ENCODE data around the gene PRDM10. TPM values are rescaled to one million over a fixed set of nuclear protein-coding genes. Genes with fewer than 3 reads are reported as not detected.

Gene PRDM10, protein sequence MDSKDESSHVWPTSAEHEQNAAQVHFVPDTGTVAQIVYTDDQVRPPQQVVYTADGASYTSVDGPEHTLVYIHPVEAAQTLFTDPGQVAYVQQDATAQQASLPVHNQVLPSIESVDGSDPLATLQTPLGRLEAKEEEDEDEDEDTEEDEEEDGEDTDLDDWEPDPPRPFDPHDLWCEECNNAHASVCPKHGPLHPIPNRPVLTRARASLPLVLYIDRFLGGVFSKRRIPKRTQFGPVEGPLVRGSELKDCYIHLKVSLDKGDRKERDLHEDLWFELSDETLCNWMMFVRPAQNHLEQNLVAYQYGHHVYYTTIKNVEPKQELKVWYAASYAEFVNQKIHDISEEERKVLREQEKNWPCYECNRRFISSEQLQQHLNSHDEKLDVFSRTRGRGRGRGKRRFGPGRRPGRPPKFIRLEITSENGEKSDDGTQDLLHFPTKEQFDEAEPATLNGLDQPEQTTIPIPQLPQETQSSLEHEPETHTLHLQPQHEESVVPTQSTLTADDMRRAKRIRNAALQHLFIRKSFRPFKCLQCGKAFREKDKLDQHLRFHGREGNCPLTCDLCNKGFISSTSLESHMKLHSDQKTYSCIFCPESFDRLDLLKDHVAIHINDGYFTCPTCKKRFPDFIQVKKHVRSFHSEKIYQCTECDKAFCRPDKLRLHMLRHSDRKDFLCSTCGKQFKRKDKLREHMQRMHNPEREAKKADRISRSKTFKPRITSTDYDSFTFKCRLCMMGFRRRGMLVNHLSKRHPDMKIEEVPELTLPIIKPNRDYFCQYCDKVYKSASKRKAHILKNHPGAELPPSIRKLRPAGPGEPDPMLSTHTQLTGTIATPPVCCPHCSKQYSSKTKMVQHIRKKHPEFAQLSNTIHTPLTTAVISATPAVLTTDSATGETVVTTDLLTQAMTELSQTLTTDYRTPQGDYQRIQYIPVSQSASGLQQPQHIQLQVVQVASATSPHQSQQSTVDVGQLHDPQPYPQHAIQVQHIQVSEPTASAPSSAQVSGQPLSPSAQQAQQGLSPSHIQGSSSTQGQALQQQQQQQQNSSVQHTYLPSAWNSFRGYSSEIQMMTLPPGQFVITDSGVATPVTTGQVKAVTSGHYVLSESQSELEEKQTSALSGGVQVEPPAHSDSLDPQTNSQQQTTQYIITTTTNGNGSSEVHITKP
- total RNA-seq (2022; extraction: Qiagen RNA extraction; ENCODE audit: low read depth): 1.6 to 2.6 TPM (median 2.2 TPM) in 5 replicates

DNA sequence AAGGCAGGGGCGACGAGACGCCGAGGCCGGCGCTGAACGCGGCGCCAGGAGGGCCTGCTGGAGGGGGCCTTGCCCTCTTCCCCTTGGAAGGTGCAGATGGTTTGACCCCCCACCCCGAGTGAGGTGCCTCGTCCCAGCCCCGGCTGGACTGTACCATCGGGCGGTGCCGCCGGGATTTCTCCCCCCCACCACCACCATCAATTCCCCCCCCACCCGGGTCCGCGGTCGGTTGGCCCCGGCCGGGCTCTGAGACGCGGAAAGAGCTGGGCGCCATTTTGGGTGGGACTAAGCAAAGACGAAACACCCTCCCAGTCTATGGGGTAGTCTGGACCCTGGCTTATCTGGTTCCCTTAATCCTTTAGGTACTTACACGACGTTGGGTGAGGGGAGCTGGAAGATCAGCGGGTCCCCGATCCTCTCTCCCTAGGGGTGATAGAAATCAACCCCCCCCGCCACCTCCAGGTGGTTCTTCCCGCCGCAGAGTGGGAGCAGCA is at the start of gene PRDM10:
TSS of gene PRDM10 (minus strand) at position 484 of the 494 bp plus-strand sequence. CDS start 41,871 bp downstream, outside the sequence.

DNA sequence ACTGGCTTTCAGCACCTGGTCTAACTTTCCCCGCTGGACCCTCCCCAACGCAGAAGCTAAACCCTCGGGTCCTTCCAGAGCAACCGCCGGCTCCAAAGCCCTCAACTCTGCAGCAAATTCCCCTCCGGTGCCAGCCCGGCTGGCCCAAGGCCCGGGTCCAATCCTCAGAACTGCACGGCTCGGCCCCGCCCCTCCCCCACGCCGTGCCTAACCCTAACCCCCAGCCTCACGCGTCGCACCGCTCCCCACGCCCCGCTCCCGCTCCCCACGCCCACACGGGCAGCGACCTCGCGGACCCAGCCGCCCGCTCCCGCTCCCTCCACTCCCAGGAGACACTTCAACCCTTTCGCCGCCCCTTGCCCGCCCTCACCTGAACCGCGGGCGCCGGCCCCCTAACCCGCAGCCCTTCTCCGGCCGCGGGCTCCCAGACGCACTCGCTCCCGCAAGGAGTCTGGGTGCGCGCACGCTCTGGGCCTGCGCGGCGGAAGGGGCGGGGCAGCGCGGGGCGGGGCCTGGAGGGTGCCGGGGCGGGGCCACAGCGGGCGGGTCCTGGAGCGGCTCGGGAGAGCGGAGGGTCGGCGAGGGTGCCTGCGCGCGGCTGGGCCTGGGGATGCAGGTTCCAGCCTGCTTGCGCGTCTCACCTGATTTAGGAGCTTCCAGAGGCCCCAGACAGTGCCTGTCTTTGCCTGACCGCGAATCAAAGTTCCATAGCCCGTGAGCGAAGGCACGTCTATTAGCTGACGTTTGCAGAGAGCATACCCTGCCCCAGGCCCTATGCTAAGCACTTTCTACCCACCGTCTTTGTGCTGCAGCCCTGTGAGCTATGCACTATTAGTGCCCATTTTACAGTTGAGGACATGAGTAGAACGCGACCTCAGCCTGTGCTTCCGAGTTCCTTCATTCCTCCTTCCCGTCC is 107.3 kb downstream of the PRDM10 start, which contains the start of gene NFRKB:
TSS of gene NFRKB (minus strand) at position 453 of the 916 bp plus-strand sequence. CDS start 2,729 bp downstream, outside the sequence.

Other genes with a start within 250 kb of the PRDM10 start
- 0.13 to 0.27 TPM (median 0.24 TPM) in 3 of 5 replicates, not detected in the others for gene TMEM45B, start 187.0 kb downstream of the PRDM10 start, total RNA-seq (2022; extraction: Qiagen RNA extraction; ENCODE audit: low read depth)
- gene NFRKB, start 107.3 kb downstream of the PRDM10 start, total RNA-seq (2022; extraction: Qiagen RNA extraction; ENCODE audit: low read depth): 12.4 to 15.8 TPM (median 14.0 TPM) in 5 replicates
- 162 to 200 TPM (median 184 TPM) in 5 replicates for gene APLP2, start 67.1 kb upstream of the PRDM10 start, total RNA-seq (2022; extraction: Qiagen RNA extraction; ENCODE audit: low read depth)
- 0.06 to 0.25 TPM (median 0.09 TPM) in 5 replicates for gene ST14, start 156.9 kb upstream of the PRDM10 start, total RNA-seq (2022; extraction: Qiagen RNA extraction; ENCODE audit: low read depth)